Measurements from ENCODE around the gene EPHA3. TPM values are rescaled to one million over a fixed set of nuclear protein-coding genes. Genes with fewer than 3 reads are reported as not detected.

The EPHA3 gene
- total and polyA plus RNA-seq, 2 donors from 2014 or later: 0.19 to 6.5 TPM

DNA sequence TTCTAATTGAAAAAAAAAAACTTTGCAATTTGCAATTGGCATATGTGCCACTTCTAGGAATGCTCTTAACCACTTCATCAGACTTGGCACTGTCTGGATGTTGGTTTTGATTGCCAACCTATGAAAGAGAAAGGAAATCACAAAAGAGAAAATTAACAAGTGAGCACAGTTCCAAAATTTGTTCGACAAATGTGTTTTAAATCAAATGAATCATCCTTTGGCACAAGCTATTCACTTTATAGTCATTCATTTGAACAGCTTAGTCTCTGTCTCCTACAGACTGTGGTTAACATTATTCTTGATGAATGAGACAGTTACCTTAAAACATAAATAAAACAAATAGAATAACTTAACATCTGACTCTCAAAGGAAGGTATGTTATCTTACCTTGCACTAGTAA lies 265.0 kb downstream of the EPHA3 start:
- H3K4me3 ChIP-seq (ENCODE audit: low read length in 3 of 3): no peak overlapping the region
- no peaks in the 10 kb centered on the region for H3K36me3 ChIP-seq (ENCODE audit: control insufficient read depth in 2 of 3, insufficient read depth in 3 of 3, low read length in 3 of 3)
- FAIRE-seq: no peak
- intact Hi-C loops (cut with DNase I): no loop called here
- no peak for DNase-seq
- TF ChIP-seq, protein P1, sequence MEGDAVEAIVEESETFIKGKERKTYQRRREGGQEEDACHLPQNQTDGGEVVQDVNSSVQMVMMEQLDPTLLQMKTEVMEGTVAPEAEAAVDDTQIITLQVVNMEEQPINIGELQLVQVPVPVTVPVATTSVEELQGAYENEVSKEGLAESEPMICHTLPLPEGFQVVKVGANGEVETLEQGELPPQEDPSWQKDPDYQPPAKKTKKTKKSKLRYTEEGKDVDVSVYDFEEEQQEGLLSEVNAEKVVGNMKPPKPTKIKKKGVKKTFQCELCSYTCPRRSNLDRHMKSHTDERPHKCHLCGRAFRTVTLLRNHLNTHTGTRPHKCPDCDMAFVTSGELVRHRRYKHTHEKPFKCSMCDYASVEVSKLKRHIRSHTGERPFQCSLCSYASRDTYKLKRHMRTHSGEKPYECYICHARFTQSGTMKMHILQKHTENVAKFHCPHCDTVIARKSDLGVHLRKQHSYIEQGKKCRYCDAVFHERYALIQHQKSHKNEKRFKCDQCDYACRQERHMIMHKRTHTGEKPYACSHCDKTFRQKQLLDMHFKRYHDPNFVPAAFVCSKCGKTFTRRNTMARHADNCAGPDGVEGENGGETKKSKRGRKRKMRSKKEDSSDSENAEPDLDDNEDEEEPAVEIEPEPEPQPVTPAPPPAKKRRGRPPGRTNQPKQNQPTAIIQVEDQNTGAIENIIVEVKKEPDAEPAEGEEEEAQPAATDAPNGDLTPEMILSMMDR (IDR thresholded peaks at IDR 0.05; ENCODE audit: borderline replicate concordance, extremely low read depth, insufficient read depth): no peak
- no peaks in the 10 kb centered on the region for H3K9me3 ChIP-seq (ENCODE audit: control insufficient read depth in 2 of 3, insufficient read depth in 1 of 3, low read length in 3 of 3)
- no peak overlapping the region for H3K9ac ChIP-seq (ENCODE audit: low read length in 3 of 3)
- no peaks in the 10 kb centered on the region for H3K27me3 ChIP-seq (ENCODE audit: control insufficient read depth, insufficient read depth, low read length)
- no peak overlapping the region for H3K27ac ChIP-seq (ENCODE audit: low read depth in 2 of 2, low read length in 2 of 2)
- H3K4me1 ChIP-seq (ENCODE audit: control insufficient read depth in 2 of 3, insufficient read depth in 2 of 3, low read depth in 1 of 3, low read length in 3 of 3): no peaks in the 10 kb centered on the region

DNA sequence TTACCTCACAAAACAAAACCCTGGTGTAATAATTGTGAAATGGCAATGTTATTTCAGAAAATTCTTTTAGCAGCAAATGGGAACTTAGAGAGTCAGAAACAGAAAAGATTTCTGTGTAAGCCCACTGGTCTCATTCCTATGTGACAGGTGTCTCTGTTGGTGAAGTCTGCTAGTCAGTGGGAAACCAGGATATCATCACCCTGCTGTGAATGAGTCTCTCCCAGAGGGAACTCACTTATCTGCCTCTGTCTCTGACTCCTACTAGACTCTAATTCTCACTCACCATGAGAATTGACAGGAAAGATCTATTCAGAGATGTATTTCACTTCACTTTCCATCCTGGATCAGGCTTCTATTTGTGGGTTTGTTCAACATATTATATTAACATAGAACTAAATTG lies 266.0 kb downstream of the EPHA3 start:
- H3K9me3 ChIP-seq (ENCODE audit: control insufficient read depth in 2 of 3, insufficient read depth in 1 of 3, low read length in 3 of 3): no peaks in the 10 kb centered on the region
- H3K4me1 ChIP-seq (ENCODE audit: control insufficient read depth in 2 of 3, insufficient read depth in 2 of 3, low read depth in 1 of 3, low read length in 3 of 3): no peaks in the 10 kb centered on the region
- intact Hi-C loops (cut with DNase I): no loop called here
- H3K4me3 ChIP-seq (ENCODE audit: low read length in 3 of 3): no peak overlapping the region
- H3K27ac ChIP-seq (ENCODE audit: low read depth in 2 of 2, low read length in 2 of 2): no peak overlapping the region
- no peak for DNase-seq
- FAIRE-seq: no peak
- no peak overlapping the region for H3K9ac ChIP-seq (ENCODE audit: low read length in 3 of 3)
- TF ChIP-seq, protein P1 (IDR thresholded peaks at IDR 0.05; ENCODE audit: borderline replicate concordance, extremely low read depth, insufficient read depth): no peak
- H3K36me3 ChIP-seq (ENCODE audit: control insufficient read depth in 2 of 3, insufficient read depth in 3 of 3, low read length in 3 of 3): no peaks in the 10 kb centered on the region
- H3K27me3 ChIP-seq (ENCODE audit: control insufficient read depth, insufficient read depth, low read length): no peaks in the 10 kb centered on the region

DNA sequence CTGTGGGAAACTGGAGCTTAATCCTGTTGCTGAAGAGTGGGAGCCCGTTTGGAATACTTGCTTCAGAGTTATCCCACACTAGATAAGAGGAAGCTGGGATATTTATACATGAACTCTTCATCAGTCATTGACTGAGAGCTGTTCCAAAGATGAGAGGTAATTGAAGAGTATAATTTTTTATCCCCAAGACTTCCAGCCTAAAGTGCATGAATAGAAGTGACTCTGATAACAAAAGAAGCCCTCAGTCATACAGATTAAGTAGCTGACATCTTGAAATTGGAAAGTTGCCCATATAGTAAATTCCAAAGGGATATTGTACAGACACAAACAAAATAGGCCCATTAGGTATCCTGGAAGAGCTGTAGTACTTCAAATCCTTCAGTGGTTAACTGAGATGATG lies 268.0 kb downstream of the EPHA3 start:
- TF ChIP-seq, protein P1 (IDR thresholded peaks at IDR 0.05; ENCODE audit: borderline replicate concordance, extremely low read depth, insufficient read depth): no peak
- no peak overlapping the region for H3K27ac ChIP-seq (ENCODE audit: low read depth in 2 of 2, low read length in 2 of 2)
- DNase-seq (no peak), FAIRE-seq (no peak)
- H3K36me3 ChIP-seq (ENCODE audit: control insufficient read depth in 2 of 3, insufficient read depth in 3 of 3, low read length in 3 of 3): no peaks in the 10 kb centered on the region
- no peaks in the 10 kb centered on the region for H3K9me3 ChIP-seq (ENCODE audit: control insufficient read depth in 2 of 3, insufficient read depth in 1 of 3, low read length in 3 of 3)
- H3K4me3 ChIP-seq (ENCODE audit: low read length in 3 of 3): no peak overlapping the region
- no peak overlapping the region for H3K9ac ChIP-seq (ENCODE audit: low read length in 3 of 3)
- intact Hi-C loops (cut with DNase I): no loop called here
- H3K4me1 ChIP-seq (ENCODE audit: control insufficient read depth in 2 of 3, insufficient read depth in 2 of 3, low read depth in 1 of 3, low read length in 3 of 3): no peaks in the 10 kb centered on the region
- no peaks in the 10 kb centered on the region for H3K27me3 ChIP-seq (ENCODE audit: control insufficient read depth, insufficient read depth, low read length)

- H3K9me3 ChIP-seq (ENCODE audit: control insufficient read depth in 2 of 3, insufficient read depth in 1 of 3, low read length in 3 of 3): no peaks in the 10 kb centered on the region
- FAIRE-seq (no peak), DNase-seq (no peak)
- H3K4me3 ChIP-seq (ENCODE audit: low read length in 3 of 3): no peak overlapping the region
- H3K9ac ChIP-seq (ENCODE audit: low read length in 3 of 3): no peak overlapping the region
- TF ChIP-seq, protein P1 (IDR thresholded peaks at IDR 0.05; ENCODE audit: borderline replicate concordance, extremely low read depth, insufficient read depth): no peak
- no peaks in the 10 kb centered on the region for H3K4me1 ChIP-seq (ENCODE audit: control insufficient read depth in 2 of 3, insufficient read depth in 2 of 3, low read depth in 1 of 3, low read length in 3 of 3)
- intact Hi-C loops (cut with DNase I): no loop called here
- H3K27ac ChIP-seq (ENCODE audit: low read depth in 2 of 2, low read length in 2 of 2): no peak overlapping the region
- no peaks in the 10 kb centered on the region for H3K27me3 ChIP-seq (ENCODE audit: control insufficient read depth, insufficient read depth, low read length)
- no peaks in the 10 kb centered on the region for H3K36me3 ChIP-seq (ENCODE audit: control insufficient read depth in 2 of 3, insufficient read depth in 3 of 3, low read length in 3 of 3)
Measured at GRCh38 chr3:89380016-89380415, 272.6 kb downstream of the EPHA3 start.

Data from kidney (tissue), 14 donors.